Tongue (tissue), 2 donors: ENCODE results near the gene KLHL4. TPM values are rescaled to one million over a fixed set of nuclear protein-coding genes. Genes with fewer than 3 reads are reported as not detected.
"Not testable (repeated sequence)": the region's sequence is repeated elsewhere in the genome, so short reads cannot be mapped to it uniquely, and the experiment has no call there.

Experiments
- DNase-seq: peaks from one replicate; pipeline ENCODE4 v3.0.0-alpha.2; 2015
- total RNA-seq: library from RNA; depleted of rRNA; stranded (reverse); fragments of >200 nt; gene quantifications from one replicate; pipeline ENCODE4 v1.2.3, GENCODE V29; 2014

KLHL4 gene
- total RNA-seq: 3.9 TPM

- DNase-seq: peak; percentile 57
These were observed at the start of gene KLHL4 for GRCh38 chrX:87517571-87518141. KLHL4 (plus strand) TSS chrX:87517802; CDS start chrX:87517894, 92 bp downstream.

GRCh38 chrX:87468941-87469340 is 48.7 kb upstream of the KLHL4 start:
- DNase-seq: no peak

GRCh38 chrX:87475793-87476192 is 41.8 kb upstream of the KLHL4 start:
- DNase-seq: no peak

- DNase-seq: not testable (repeated sequence)
These were observed 38.9 kb upstream of the KLHL4 start for GRCh38 chrX:87478703-87479102.

- no peak for DNase-seq
These were observed 28.5 kb upstream of the KLHL4 start for GRCh38 chrX:87489071-87489470.

GRCh38 chrX:87515836-87516235 is 1.8 kb upstream of the KLHL4 start:
- no peak for DNase-seq

- DNase-seq: peak; percentile 0
These were observed 883 bp upstream of the KLHL4 start for GRCh38 chrX:87516717-87517121.

- DNase-seq: no peak
These were observed 902 bp downstream of the KLHL4 start for GRCh38 chrX:87518504-87518903.

- DNase-seq: no peak
These were observed 8.2 kb downstream of the KLHL4 start for GRCh38 chrX:87525771-87526229.

- no peak for DNase-seq
These were observed 8.7 kb downstream of the KLHL4 start for GRCh38 chrX:87526281-87526680.

- no peak for DNase-seq
These were observed 10.9 kb downstream of the KLHL4 start for GRCh38 chrX:87528487-87528886.

- DNase-seq: no peak
These were observed 54.4 kb downstream of the KLHL4 start for GRCh38 chrX:87571964-87572363.

GRCh38 chrX:87572901-87573300 is 55.3 kb downstream of the KLHL4 start:
- no peak for DNase-seq

GRCh38 chrX:87578978-87579377 is 61.4 kb downstream of the KLHL4 start:
- DNase-seq: peak; percentile 2

- DNase-seq: no peak
These were observed 63.3 kb downstream of the KLHL4 start for GRCh38 chrX:87580862-87581261.

GRCh38 chrX:87582453-87582852 is 64.9 kb downstream of the KLHL4 start:
- no peak for DNase-seq

- DNase-seq: no peak
These were observed 66.1 kb downstream of the KLHL4 start for GRCh38 chrX:87583679-87584078.

GRCh38 chrX:87616371-87616770 is 98.8 kb downstream of the KLHL4 start:
- DNase-seq: peak; percentile 36

GRCh38 chrX:87621697-87622096 is 104.1 kb downstream of the KLHL4 start:
- DNase-seq: peak; percentile 44

GRCh38 chrX:87626996-87627395 is 109.4 kb downstream of the KLHL4 start:
- no peak for DNase-seq

- no peak for DNase-seq
These were observed 116.8 kb downstream of the KLHL4 start for GRCh38 chrX:87634361-87634760.

- DNase-seq: no peak
These were observed 118.9 kb downstream of the KLHL4 start for GRCh38 chrX:87636533-87636932.

GRCh38 chrX:87641439-87641838 is 123.8 kb downstream of the KLHL4 start:
- DNase-seq: not testable (repeated sequence)

- DNase-seq: no peak
These were observed 144.2 kb downstream of the KLHL4 start for GRCh38 chrX:87661761-87662160.

GRCh38 chrX:87663421-87663820 is 145.8 kb downstream of the KLHL4 start:
- no peak for DNase-seq
